GM10847 (cell line): Measurements from ENCODE around the gene OCA2.

Experiments used
- POLR2A ChIP-seq: IDR thresholded peaks from 2 replicates; pipeline ENCODE4 v1.6.1; 2011; ENCODE audit not compliant: insufficient read length; ENCODE audit errors: extremely low read depth

OCA2 gene

GRCh38 chr15:27853624-27854455 lies 245.3 kb downstream of the OCA2 start:
- no peak for TF ChIP-seq POLR2A

- no peak for TF ChIP-seq POLR2A
Observed at GRCh38 chr15:27851858-27852210, 247.3 kb downstream of the OCA2 start.

- TF ChIP-seq POLR2A, result no peak
Observed at GRCh38 chr15:27850981-27851857, 247.9 kb downstream of the OCA2 start.

- no peak for TF ChIP-seq POLR2A
Observed at GRCh38 chr15:27850050-27850449, 249.1 kb downstream of the OCA2 start.

GRCh38 chr15:27847775-27848710 lies 251.1 kb downstream of the OCA2 start:
- no peak for TF ChIP-seq POLR2A

- TF ChIP-seq POLR2A, result no peak
Observed at GRCh38 chr15:27846722-27847395, 252.3 kb downstream of the OCA2 start.

GRCh38 chr15:27845535-27846369 lies 253.4 kb downstream of the OCA2 start:
- TF ChIP-seq POLR2A, result no peak

- TF ChIP-seq POLR2A, result no peak
Observed at GRCh38 chr15:27844018-27844666, 255.0 kb downstream of the OCA2 start.

GRCh38 chr15:27843146-27843545 lies 256.0 kb downstream of the OCA2 start:
- TF ChIP-seq POLR2A, result no peak

- no peak for TF ChIP-seq POLR2A
Observed at GRCh38 chr15:27842526-27842925, 256.6 kb downstream of the OCA2 start.

GRCh38 chr15:27835233-27835939 lies 263.7 kb downstream of the OCA2 start:
- no peak for TF ChIP-seq POLR2A

GRCh38 chr15:27834684-27835083 lies 264.4 kb downstream of the OCA2 start:
- no peak for TF ChIP-seq POLR2A

GRCh38 chr15:27833974-27834373 lies 265.1 kb downstream of the OCA2 start:
- TF ChIP-seq POLR2A, result no peak
